HepG2 (cell line): Measurements from ENCODE around the gene KRTAP17-1. TPM values are rescaled to one million over a fixed set of nuclear protein-coding genes. Genes with fewer than 3 reads are reported as not detected.

ENCODE experiments used
- ATAC-seq: fragments of 200-7000 bp; cut with Tn5 transposase; 3 replicates; pipeline ENCODE4 v1.9.1; 2020; ENCODE audit warnings: mild to moderate bottlenecking, moderate library complexity
- BruUV-seq: library from RNA; stranded (reverse); fragments of 400-500 nt; replicated peaks from 2 replicates; lab custom pipeline; 2021; lab: Mats Ljungman, UMichigan
- CTCF ChIA-PET: fragments of 300-600 bp; formaldehyde crosslinking; extraction: SDS; loops from one replicate; lab custom pipeline; 2021; ENCODE audit warnings: low total read pairs, inconsistent platforms, low intra/inter-chr PET ratio; lab: Yijun Ruan, JAX
- POLR2A ChIA-PET: fragments of 350-600 bp; sonication (Branson Sonifier 250); formaldehyde crosslinking; loops from one replicate; lab custom pipeline; 2020; ENCODE audit warnings: antibody characterized with exemption, inconsistent platforms; lab: Yijun Ruan, JAX
- DNase-seq: peaks from one replicate; pipeline ENCODE4 v3.0.0-alpha.2; 2015; ENCODE audit warnings: low spot score
- FAIRE-seq: peaks from 3 replicates; lab custom pipeline; 2011; peaks lifted over from hg19 to GRCh38; lab: Jason Lieb, UNC
- H2AFZ ChIP-seq: one replicate; pipeline ENCODE4 v1.6.1; 2011; ENCODE audit warnings: low read length, inconsistent platforms
- H3K27ac ChIP-seq: fragments of 300-600 bp; 3 replicates; pipeline ENCODE4 v1.8.0; 2011; ENCODE audit warnings: mixed run types, mild to moderate bottlenecking, mixed read lengths, low read length, inconsistent platforms; ENCODE audit not compliant: insufficient read depth; ENCODE audit errors: extremely low read length
- H3K27me3 ChIP-seq, 2 experiments: fragments of 200-600 bp in 1 of 2; 2 replicates in 1 of 2; 3 replicates in 1 of 2; pipeline versions ENCODE4 v1.6.0 to v1.8.0; 2011; ENCODE audit warnings: low read length in 2 of 2, mild to moderate bottlenecking in 2 of 2, moderate library complexity in 2 of 2, inconsistent platforms in 1 of 2; ENCODE audit not compliant: insufficient read depth in 2 of 2, control insufficient read depth in 1 of 2
- H3K36me3 ChIP-seq, 2 experiments: fragments of 200-600 bp in 1 of 2; replicated peaks in 1 of 2; 2 replicates in 1 of 2; 3 replicates in 1 of 2; pipeline versions ENCODE4 v1.5.1 to v1.8.0; 2011; ENCODE audit warnings: low read length in 2 of 2, inconsistent platforms in 1 of 2; ENCODE audit not compliant: insufficient read depth in 2 of 2, control insufficient read depth in 1 of 2
- H3K4me1 ChIP-seq: 2 replicates; pipeline ENCODE4 v1.5.1; 2012; ENCODE audit warnings: low read length, inconsistent platforms; ENCODE audit not compliant: insufficient read depth
- H3K4me2 ChIP-seq: 2 replicates; pipeline ENCODE4 v1.6.0; 2011; ENCODE audit warnings: low read depth, low read length, inconsistent platforms
- H3K4me3 ChIP-seq, 3 experiments: fragments of 200-600 bp in 1 of 3; sonication (generic), shearing (Covaris generic) in 1 of 3; replicated peaks in 1 of 3; 2 replicates each; pipeline ENCODE4 v1.5.1; 2011 to 2016; ENCODE audit warnings: low read length in 3 of 3, inconsistent platforms in 2 of 3, low read depth in 2 of 3, mild to moderate bottlenecking in 2 of 3, control low read depth in 1 of 3, mixed read lengths in 1 of 3; ENCODE audit not compliant: insufficient read depth in 1 of 3
- H3K79me2 ChIP-seq: one replicate; pipeline ENCODE4 v1.6.1; 2011; ENCODE audit warnings: low read length, inconsistent platforms; ENCODE audit not compliant: insufficient read depth
- H3K9ac ChIP-seq: 2 replicates; pipeline ENCODE4 v1.6.0; 2011; ENCODE audit warnings: mild to moderate bottlenecking, low read depth, low read length, inconsistent platforms; ENCODE audit not compliant: insufficient read depth
- H3K9me3 ChIP-seq: 2 replicates; pipeline ENCODE4 v1.5.1; 2012; ENCODE audit warnings: mild to moderate bottlenecking, low read length
- H4K20me1 ChIP-seq: 2 replicates; pipeline ENCODE4 v1.6.0; 2011; ENCODE audit warnings: inconsistent platforms, mild to moderate bottlenecking, low read length, moderate library complexity; ENCODE audit not compliant: insufficient read depth
- CBX1 ChIP-seq: IDR thresholded peaks from one replicate; pipeline ENCODE4 v1.6.1; 2016; ENCODE audit warnings: antibody characterized with exemption, low read depth
- GABPA ChIP-seq, 2 experiments: IDR thresholded peaks; 2 replicates each; pipeline ENCODE4 v1.6.1; 2011 to 2016; ENCODE audit warnings: low read depth in 2 of 2, low read length in 1 of 2, missing biosample characterization in 1 of 2, missing genetic modification characterization in 1 of 2
- HDAC2 ChIP-seq: sonication (generic); formaldehyde crosslinking; IDR thresholded peaks from 2 replicates; pipeline ENCODE4 v1.4.0; 2020; ENCODE audit warnings: missing genetic modification reagents
- HNRNPLL ChIP-seq: fragments of 200-400 bp; formaldehyde crosslinking; IDR thresholded peaks from 2 replicates; pipeline ENCODE4 v1.6.1; 2017; ENCODE audit warnings: mild to moderate bottlenecking, low read depth, low read length; ENCODE audit not compliant: poor library complexity, severe bottlenecking
- JDP2 ChIP-seq: sonication (generic); formaldehyde crosslinking; IDR thresholded peaks from 2 replicates; pipeline ENCODE4 v1.8.1; 2022; ENCODE audit warnings: missing genetic modification reagents, borderline replicate concordance
- MAFG ChIP-seq: sonication (generic); formaldehyde crosslinking; IDR thresholded peaks from 2 replicates; pipeline ENCODE4 v1.5.1; 2020; ENCODE audit warnings: mild to moderate bottlenecking, missing genetic modification reagents
- ZMYM2 ChIP-seq: sonication (generic); formaldehyde crosslinking; IDR thresholded peaks from 2 replicates; pipeline ENCODE4 v1.8.0; 2022; ENCODE audit warnings: mild to moderate bottlenecking, missing genetic modification reagents
- ZNF207 ChIP-seq: fragments of 450-650 bp; IDR thresholded peaks from 2 replicates; pipeline ENCODE4 v1.6.1; 2016; ENCODE audit warnings: antibody characterized with exemption, borderline replicate concordance
- ZNF225 ChIP-seq: sonication (generic); formaldehyde crosslinking; IDR thresholded peaks from 2 replicates; pipeline ENCODE4 v1.4.0; 2020; ENCODE audit warnings: mild to moderate bottlenecking, missing genetic modification reagents
- ZNF567 ChIP-seq: sonication (generic); formaldehyde crosslinking; IDR thresholded peaks from 2 replicates; pipeline ENCODE4 v1.8.1; 2023; ENCODE audit warnings: mild to moderate bottlenecking, missing genetic modification reagents, borderline replicate concordance
- ZNF710 ChIP-seq: sonication (generic); formaldehyde crosslinking; IDR thresholded peaks from 2 replicates; pipeline ENCODE4 v1.5.0; 2020; ENCODE audit warnings: mild to moderate bottlenecking, missing genetic modification reagents, borderline replicate concordance
- WGBS: methylation state at CpG from one replicate; pipeline ENCODE4 v1.1.6; 2017; ENCODE audit warnings: low lambda C conversion rate; 5-methylcytosine and 5-hydroxymethylcytosine counted together
- in situ Hi-C: cut with HindIII; loops from 2 replicates; pipeline ENCODE4 v1.10.0; 2017; ENCODE audit warnings: low pct_unique_long_range_greater_than_20kb; ENCODE audit not compliant: extremely low pct_ligation_motif_present
- intact Hi-C: fragments of 100-400 bp; cut with micrococcal nuclease; formaldehyde crosslinking; loops from one replicate; pipeline ENCODE4 v1.10.0; 2022; ENCODE audit not compliant: unreplicated experiment
- polyA plus RNA-seq, 8 experiments: library from polyadenylated mRNA; depleted of rRNA in 3 of 8; stranded (reverse) in 7 of 8; unstranded in 1 of 8; fragments of >200 nt; fragmentation: Illumina TruSeq in 4 of 8; extraction: Trizol in 4 of 8; gene quantifications; 2 replicates each; pipeline versions ENCODE4 v1.2.1 to v1.2.3, GENCODE V29; 2011 to 2016; ENCODE audit warnings: low read depth in 4 of 8, missing spikeins in 1 of 8, mixed read lengths in 1 of 8; ENCODE audit not compliant: insufficient read depth in 1 of 8
- total RNA-seq, 5 experiments: library from RNA; depleted of rRNA; stranded (reverse); fragments of >200 nt; fragmentation: Illumina TruSeq; extraction: Trizol; gene quantifications; 2 replicates each; pipeline ENCODE4 v1.2.3, GENCODE V29; 2016; ENCODE audit warnings: low read depth in 1 of 5

The KRTAP17-1 gene
- total and polyA plus RNA-seq, 2 of the 13 experiments (the other 11 are each of a cell fraction or from before 2014, with no cell fraction given): not detected

DNA sequence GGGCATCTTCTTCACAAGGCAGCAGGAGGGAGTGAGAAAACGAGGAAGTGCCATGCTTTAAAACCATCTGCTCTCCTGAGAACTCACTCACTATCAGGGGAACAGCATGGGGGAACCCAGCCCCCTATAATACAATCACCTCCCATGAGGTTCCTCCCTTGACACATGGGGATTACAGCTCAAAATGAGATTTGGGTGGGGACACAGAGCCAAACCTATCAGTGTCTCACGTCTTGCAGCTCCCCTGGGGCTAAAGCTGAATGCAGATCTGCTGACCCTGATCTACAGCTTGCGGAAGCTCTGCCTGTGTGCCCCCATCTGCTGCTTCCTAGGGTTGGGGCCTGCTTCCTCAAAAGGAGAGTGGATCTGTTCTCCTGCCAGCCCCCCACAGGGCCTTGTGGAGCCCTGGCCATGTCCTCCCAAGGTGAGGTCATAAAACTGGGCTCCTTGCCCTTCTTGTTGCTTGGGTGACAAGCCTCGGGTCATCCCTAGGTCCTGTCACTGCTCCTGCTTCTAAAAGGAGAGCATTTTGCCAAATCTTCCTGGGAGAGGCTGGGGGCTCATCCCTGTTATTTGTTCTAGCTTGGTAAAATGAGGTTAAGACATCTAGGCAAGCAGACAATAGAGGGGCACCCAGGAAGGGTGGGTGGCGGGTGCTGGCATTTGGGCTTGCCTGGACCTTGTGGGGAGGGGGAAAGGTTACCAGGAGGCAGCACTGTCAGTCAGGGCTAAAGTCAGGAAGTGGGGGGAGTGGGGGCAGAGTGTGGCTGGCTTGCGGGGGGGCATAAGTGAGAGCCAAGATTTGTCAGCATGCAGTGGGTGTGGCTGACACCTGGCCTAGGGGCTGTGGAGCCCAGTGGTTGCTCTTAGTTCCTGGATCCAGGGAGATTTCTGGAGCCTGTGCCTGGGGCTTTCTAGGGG, 19.1 kb upstream of the KRTAP17-1 start:
- H3K27ac ChIP-seq: no peak overlapping the region
- H3K36me3 ChIP-seq: no peaks in the 10 kb centered on the region
- CTCF ChIA-PET: no interaction called here
- no peaks in the 10 kb centered on the region for H3K79me2 ChIP-seq
- POLR2A ChIA-PET: no interaction called here
- no TSS peak for BruUV-seq
- H3K4me3 ChIP-seq: no peak overlapping the region
- H3K27me3 ChIP-seq: peaks cover 0 to 13% of the 10 kb centered on the region in 2 experiments; a peak in 3 of 5 replicates
- no peak overlapping the region for H3K4me2 ChIP-seq
- in situ Hi-C loops: no loop called here
- H3K4me1 ChIP-seq: no peaks in the 10 kb centered on the region
- ATAC-seq (no peak), FAIRE-seq (no peak), DNase-seq (no peak)
- H2AFZ ChIP-seq: no peak overlapping the region
- no peak for TF ChIP-seq CBX1
- TF ChIP-seq GABPA (IDR thresholded peaks at IDR 0.05; ENCODE audit: low read depth, low read length): no peak
- TF ChIP-seq GABPA (CRISPR knock-in tag; IDR thresholded peaks at IDR 0.05; ENCODE audit: low read depth): no peak
- intact Hi-C loops: no loop called here
- WGBS: 28% methylated on average over 6 of the region's 6 CpGs
- H4K20me1 ChIP-seq: no peaks in the 10 kb centered on the region
- H3K9ac ChIP-seq: no peak overlapping the region
- H3K9me3 ChIP-seq: no peaks in the 10 kb centered on the region

- intact Hi-C loops: no loop called here
- POLR2A ChIA-PET: no interaction called here
- H3K27ac ChIP-seq: no peak overlapping the region
- no TSS peak for BruUV-seq
- in situ Hi-C loops: no loop called here
- CTCF ChIA-PET: no interaction called here
- no peak overlapping the region for H3K4me3 ChIP-seq
- no peaks in the 10 kb centered on the region for H3K79me2 ChIP-seq
- no peak overlapping the region for H2AFZ ChIP-seq
- H3K9me3 ChIP-seq: no peaks in the 10 kb centered on the region
- no peak for FAIRE-seq
- no peak overlapping the region for H3K9ac ChIP-seq
- 36% methylated on average over 3 of the region's 3 CpGs for WGBS
- H3K4me1 ChIP-seq: no peaks in the 10 kb centered on the region
- ATAC-seq: no peak
- no peak overlapping the region for H3K4me2 ChIP-seq
- peaks cover 0 to 13% of the 10 kb centered on the region in 2 experiments; a peak in 3 of 5 replicates for H3K27me3 ChIP-seq
- H4K20me1 ChIP-seq: no peaks in the 10 kb centered on the region
- DNase-seq: no peak
- H3K36me3 ChIP-seq: no peaks in the 10 kb centered on the region
- TF ChIP-seq HNRNPLL (no peak), ZNF225 (CRISPR knock-in tag) (no peak), JDP2 (CRISPR knock-in tag) (no peak), ZMYM2 (CRISPR knock-in tag) (no peak), ZNF567 (CRISPR knock-in tag) (no peak), MAFG (no peak), HDAC2 (no peak), ZNF710 (no peak), ZNF207 (no peak)
Observed at GRCh38 chr17:41333836-41334235, 18.3 kb upstream of the KRTAP17-1 start.
